ENCODE results near the gene RXRA. TPM values are rescaled to one million over a fixed set of nuclear protein-coding genes. Genes with fewer than 3 reads are reported as not detected.

The RXRA gene
- total RNA-seq, 1 donor from 2014 or later, result 14.4 TPM

GRCh38 chr9:134380542-134381271 is 54.5 kb downstream of the RXRA start:
- no peak for DNase-seq (ENCODE audit: low read depth, low spot score)

GRCh38 chr9:134381272-134381661 is 55.0 kb downstream of the RXRA start:
- no peak for DNase-seq (ENCODE audit: low read depth, low spot score)

GRCh38 chr9:134381671-134382516 is 55.6 kb downstream of the RXRA start:
- no peak for DNase-seq (ENCODE audit: low read depth, low spot score)

- DNase-seq (ENCODE audit: low read depth, low spot score), result no peak
These were observed 56.5 kb downstream of the RXRA start for GRCh38 chr9:134382733-134383132.

- DNase-seq (ENCODE audit: low read depth, low spot score), result no peak
These were observed 56.9 kb downstream of the RXRA start for GRCh38 chr9:134383148-134383547.

- no peak for DNase-seq (ENCODE audit: low read depth, low spot score)
These were observed 58.7 kb downstream of the RXRA start for GRCh38 chr9:134384811-134385479.

GRCh38 chr9:134385915-134386314 is 59.7 kb downstream of the RXRA start:
- no peak for DNase-seq (ENCODE audit: low read depth, low spot score)

GRCh38 chr9:134386951-134387831 is 60.9 kb downstream of the RXRA start:
- DNase-seq (ENCODE audit: low read depth, low spot score), result no peak

GRCh38 chr9:134388289-134388808 is 62.1 kb downstream of the RXRA start:
- no peak for DNase-seq (ENCODE audit: low read depth, low spot score)

- no peak for DNase-seq (ENCODE audit: low read depth, low spot score)
These were observed 62.7 kb downstream of the RXRA start for GRCh38 chr9:134388976-134389375.

- DNase-seq (ENCODE audit: low read depth, low spot score), result no peak
These were observed 63.4 kb downstream of the RXRA start for GRCh38 chr9:134389642-134390041.

GRCh38 chr9:134390537-134390936 is 64.3 kb downstream of the RXRA start:
- no peak for DNase-seq (ENCODE audit: low read depth, low spot score)

- DNase-seq (ENCODE audit: low read depth, low spot score), result no peak
These were observed 64.7 kb downstream of the RXRA start for GRCh38 chr9:134390947-134391318.

GRCh38 chr9:134391319-134392231 is 65.3 kb downstream of the RXRA start:
- DNase-seq (ENCODE audit: low read depth, low spot score), result no peak

GRCh38 chr9:134392900-134393299 is 66.6 kb downstream of the RXRA start:
- DNase-seq (ENCODE audit: low read depth, low spot score), result no peak

- no peak for DNase-seq (ENCODE audit: low read depth, low spot score)
These were observed 67.5 kb downstream of the RXRA start for GRCh38 chr9:134393582-134394280.

- DNase-seq (ENCODE audit: low read depth, low spot score), result no peak
These were observed 68.8 kb downstream of the RXRA start for GRCh38 chr9:134395002-134395517.

- DNase-seq (ENCODE audit: low read depth, low spot score), result no peak
These were observed 69.5 kb downstream of the RXRA start for GRCh38 chr9:134395737-134396257.

GRCh38 chr9:134396258-134396742 is 70.0 kb downstream of the RXRA start:
- no peak for DNase-seq (ENCODE audit: low read depth, low spot score)

Data from pulmonary artery endothelial cell (primary cell).